ENCODE results near the gene MAPRE2.

Gene MAPRE2

GRCh38 chr18:35182151-35182550, 140.9 kb downstream of the MAPRE2 start:
- Histone ChIP-seq H3K4me3 (ENCODE audit: insufficient read depth, low read length, poor library complexity, severe bottlenecking) (no peak overlapping the region), H3K36me3 (ENCODE audit: low read length) (no peaks in the 10 kb centered on the region), H3K4me2 (ENCODE audit: low read depth, low read length, poor library complexity, severe bottlenecking) (no peak overlapping the region), H3K27me3 (ENCODE audit: low read length) (no peaks in the 10 kb centered on the region), H3K27ac (ENCODE audit: low read depth, low read length) (no peak overlapping the region), H3K79me2 (ENCODE audit: insufficient read depth, low read length) (no peaks in the 10 kb centered on the region), H3K9me2 (replicated peaks; ENCODE audit: insufficient read depth, low read length) (no peaks in the 10 kb centered on the region), H4K20me1 (ENCODE audit: low read depth, low read length) (no peaks in the 10 kb centered on the region), H2AFZ (ENCODE audit: low read depth, low read length, severe bottlenecking) (no peak overlapping the region), H3K9me3 (ENCODE audit: insufficient read depth, low read length) (no peaks in the 10 kb centered on the region), H3K9ac (ENCODE audit: low read length) (no peak overlapping the region), H3F3A (ENCODE audit: insufficient read depth) (no peaks in the 10 kb centered on the region)
- TF ChIP-seq CTCF (IDR thresholded peaks at IDR 0.05; ENCODE audit: insufficient read depth, low read length, poor library complexity, severe bottlenecking) (no peak), EZH2phosphoT487 (conservative IDR thresholded peaks at IDR 0.05; ENCODE audit: low read length) (no peak)

GRCh38 chr18:35183886-35184285, 142.7 kb downstream of the MAPRE2 start:
- H3K4me2 ChIP-seq (ENCODE audit: low read depth, low read length, poor library complexity, severe bottlenecking): no peak overlapping the region
- no peaks in the 10 kb centered on the region for H3K9me2 ChIP-seq (replicated peaks; ENCODE audit: insufficient read depth, low read length)
- no peak overlapping the region for H3K4me3 ChIP-seq (ENCODE audit: insufficient read depth, low read length, poor library complexity, severe bottlenecking)
- no peaks in the 10 kb centered on the region for H3K36me3 ChIP-seq (ENCODE audit: low read length)
- no peaks in the 10 kb centered on the region for H3K27me3 ChIP-seq (ENCODE audit: low read length)
- H3K79me2 ChIP-seq (ENCODE audit: insufficient read depth, low read length): no peaks in the 10 kb centered on the region
- H3K9me3 ChIP-seq (ENCODE audit: insufficient read depth, low read length): no peaks in the 10 kb centered on the region
- no peak overlapping the region for H2AFZ ChIP-seq (ENCODE audit: low read depth, low read length, severe bottlenecking)
- H3K9ac ChIP-seq (ENCODE audit: low read length): no peak overlapping the region
- TF ChIP-seq CTCF (IDR thresholded peaks at IDR 0.05; ENCODE audit: insufficient read depth, low read length, poor library complexity, severe bottlenecking): no peak
- TF ChIP-seq EZH2phosphoT487 (conservative IDR thresholded peaks at IDR 0.05; ENCODE audit: low read length): no peak
- H4K20me1 ChIP-seq (ENCODE audit: low read depth, low read length): no peaks in the 10 kb centered on the region
- no peaks in the 10 kb centered on the region for H3F3A ChIP-seq (ENCODE audit: insufficient read depth)
- no peak overlapping the region for H3K27ac ChIP-seq (ENCODE audit: low read depth, low read length)

GRCh38 chr18:35185771-35186170, 144.6 kb downstream of the MAPRE2 start:
- Histone ChIP-seq H3F3A (ENCODE audit: insufficient read depth) (no peaks in the 10 kb centered on the region), H3K4me2 (ENCODE audit: low read depth, low read length, poor library complexity, severe bottlenecking) (no peak overlapping the region), H4K20me1 (ENCODE audit: low read depth, low read length) (no peaks in the 10 kb centered on the region), H3K27me3 (ENCODE audit: low read length) (no peaks in the 10 kb centered on the region), H3K36me3 (ENCODE audit: low read length) (no peaks in the 10 kb centered on the region), H3K4me3 (ENCODE audit: insufficient read depth, low read length, poor library complexity, severe bottlenecking) (no peak overlapping the region), H3K9me3 (ENCODE audit: insufficient read depth, low read length) (no peaks in the 10 kb centered on the region), H3K27ac (ENCODE audit: low read depth, low read length) (no peak overlapping the region), H3K79me2 (ENCODE audit: insufficient read depth, low read length) (no peaks in the 10 kb centered on the region), H3K9me2 (replicated peaks; ENCODE audit: insufficient read depth, low read length) (no peaks in the 10 kb centered on the region), H2AFZ (ENCODE audit: low read depth, low read length, severe bottlenecking) (no peak overlapping the region), H3K9ac (ENCODE audit: low read length) (no peak overlapping the region)
- TF ChIP-seq CTCF (IDR thresholded peaks at IDR 0.05; ENCODE audit: insufficient read depth, low read length, poor library complexity, severe bottlenecking) (no peak), EZH2phosphoT487 (conservative IDR thresholded peaks at IDR 0.05; ENCODE audit: low read length) (no peak)

Measured in SU-DHL-6 (cell line).